ENCODE data around the gene CRYBG1.

The CRYBG1 gene

GRCh38 chr6:106537662-106538061 is 177.1 kb downstream of the CRYBG1 start:
- peaks cover 18% of the 10 kb centered on the region for H3K36me3 ChIP-seq (ENCODE audit: control insufficient read depth, insufficient read depth, low read length)
- TF ChIP-seq CTCF (IDR thresholded peaks at IDR 0.05; ENCODE audit: insufficient read depth, low read length, poor library complexity, severe bottlenecking), result no peak
- no peak overlapping the region for H3K4me3 ChIP-seq (replicated peaks; ENCODE audit: low read depth, low read length)
- no peaks in the 10 kb centered on the region for H3K27me3 ChIP-seq (replicated peaks; ENCODE audit: control insufficient read depth, insufficient read depth, low read length)
- DNase-seq (ENCODE audit: extremely low read depth, insufficient read length), result no peak

GRCh38 chr6:106538145-106538544 is 177.6 kb downstream of the CRYBG1 start:
- Histone ChIP-seq H3K4me3 (replicated peaks; ENCODE audit: low read depth, low read length) (no peak overlapping the region), H3K36me3 (ENCODE audit: control insufficient read depth, insufficient read depth, low read length) (peaks cover 16% of the 10 kb centered on the region), H3K27me3 (replicated peaks; ENCODE audit: control insufficient read depth, insufficient read depth, low read length) (no peaks in the 10 kb centered on the region)
- no peak for TF ChIP-seq CTCF (IDR thresholded peaks at IDR 0.05; ENCODE audit: insufficient read depth, low read length, poor library complexity, severe bottlenecking)
- DNase-seq (ENCODE audit: extremely low read depth, insufficient read length), result no peak

- no peak for DNase-seq (ENCODE audit: extremely low read depth, insufficient read length)
- TF ChIP-seq CTCF (IDR thresholded peaks at IDR 0.05; ENCODE audit: insufficient read depth, low read length, poor library complexity, severe bottlenecking), result no peak
- Histone ChIP-seq H3K36me3 (ENCODE audit: control insufficient read depth, insufficient read depth, low read length) (peaks cover 11% of the 10 kb centered on the region), H3K4me3 (replicated peaks; ENCODE audit: low read depth, low read length) (no peak overlapping the region), H3K27me3 (replicated peaks; ENCODE audit: control insufficient read depth, insufficient read depth, low read length) (no peaks in the 10 kb centered on the region)
Measured at GRCh38 chr6:106539936-106540335, 179.4 kb downstream of the CRYBG1 start.

GRCh38 chr6:106540432-106540831 is 179.9 kb downstream of the CRYBG1 start:
- Histone ChIP-seq H3K27me3 (replicated peaks; ENCODE audit: control insufficient read depth, insufficient read depth, low read length) (no peaks in the 10 kb centered on the region), H3K36me3 (ENCODE audit: control insufficient read depth, insufficient read depth, low read length) (peaks cover 11% of the 10 kb centered on the region), H3K4me3 (replicated peaks; ENCODE audit: low read depth, low read length) (no peak overlapping the region)
- no peak for TF ChIP-seq CTCF (IDR thresholded peaks at IDR 0.05; ENCODE audit: insufficient read depth, low read length, poor library complexity, severe bottlenecking)
- DNase-seq (ENCODE audit: extremely low read depth, insufficient read length), result no peak

GRCh38 chr6:106540907-106541306 is 180.4 kb downstream of the CRYBG1 start:
- Histone ChIP-seq H3K27me3 (replicated peaks; ENCODE audit: control insufficient read depth, insufficient read depth, low read length) (no peaks in the 10 kb centered on the region), H3K36me3 (ENCODE audit: control insufficient read depth, insufficient read depth, low read length) (peaks cover 11% of the 10 kb centered on the region), H3K4me3 (replicated peaks; ENCODE audit: low read depth, low read length) (no peak overlapping the region)
- no peak for DNase-seq (ENCODE audit: extremely low read depth, insufficient read length)
- TF ChIP-seq CTCF (IDR thresholded peaks at IDR 0.05; ENCODE audit: insufficient read depth, low read length, poor library complexity, severe bottlenecking), result no peak

GRCh38 chr6:106546261-106546690 is 185.8 kb downstream of the CRYBG1 start:
- H3K4me3 ChIP-seq (replicated peaks; ENCODE audit: low read depth, low read length), result no peak overlapping the region
- no peaks in the 10 kb centered on the region for H3K27me3 ChIP-seq (replicated peaks; ENCODE audit: control insufficient read depth, insufficient read depth, low read length)
- TF ChIP-seq CTCF (IDR thresholded peaks at IDR 0.05; ENCODE audit: insufficient read depth, low read length, poor library complexity, severe bottlenecking), result no peak
- peaks cover 14% of the 10 kb centered on the region for H3K36me3 ChIP-seq (ENCODE audit: control insufficient read depth, insufficient read depth, low read length)
- DNase-seq (ENCODE audit: extremely low read depth, insufficient read length), result no peak

Data from GM06990 (cell line).